Measurements from ENCODE around the gene PIP. TPM values are rescaled to one million over a fixed set of nuclear protein-coding genes. Genes with fewer than 3 reads are reported as not detected.
"Not testable (repeated sequence)": the region's sequence is repeated elsewhere in the genome, so short reads cannot be mapped to it uniquely, and the experiment has no call there.

PIP gene
- total RNA-seq, 1 experiment from 2014 or later, result not detected

- Histone ChIP-seq H3K4me1 (no peaks in the 10 kb centered on the region), H3K9me3 (peaks cover 4% of the 10 kb centered on the region), H3K4me3 (ENCODE audit: low read depth, low read length) (no peak overlapping the region), H3K36me3 (ENCODE audit: control insufficient read depth, insufficient read depth, low read length) (no peaks in the 10 kb centered on the region), H3K27me3 (replicated peaks; ENCODE audit: control insufficient read depth, insufficient read depth, low read length) (no peaks in the 10 kb centered on the region)
- Mint-ChIP-seq H3K9me3 (ENCODE audit: unreplicated experiment) (peaks cover 5% of the 10 kb centered on the region), H3K27me3 (ENCODE audit: insufficient read depth, unreplicated experiment) (peaks cover 8% of the 10 kb centered on the region), H3K4me3 (ENCODE audit: unreplicated experiment) (no peak overlapping the region), H3K4me1 (ENCODE audit: low read depth, unreplicated experiment) (peaks cover 6% of the 10 kb centered on the region), H3K27ac (ENCODE audit: unreplicated experiment) (no peak overlapping the region), H3K36me3 (ENCODE audit: insufficient read depth, unreplicated experiment) (no peaks in the 10 kb centered on the region)
- intact Hi-C loops (cut with micrococcal nuclease; ENCODE audit: unreplicated experiment), result no loop called here
- TF ChIP-seq, protein P1, sequence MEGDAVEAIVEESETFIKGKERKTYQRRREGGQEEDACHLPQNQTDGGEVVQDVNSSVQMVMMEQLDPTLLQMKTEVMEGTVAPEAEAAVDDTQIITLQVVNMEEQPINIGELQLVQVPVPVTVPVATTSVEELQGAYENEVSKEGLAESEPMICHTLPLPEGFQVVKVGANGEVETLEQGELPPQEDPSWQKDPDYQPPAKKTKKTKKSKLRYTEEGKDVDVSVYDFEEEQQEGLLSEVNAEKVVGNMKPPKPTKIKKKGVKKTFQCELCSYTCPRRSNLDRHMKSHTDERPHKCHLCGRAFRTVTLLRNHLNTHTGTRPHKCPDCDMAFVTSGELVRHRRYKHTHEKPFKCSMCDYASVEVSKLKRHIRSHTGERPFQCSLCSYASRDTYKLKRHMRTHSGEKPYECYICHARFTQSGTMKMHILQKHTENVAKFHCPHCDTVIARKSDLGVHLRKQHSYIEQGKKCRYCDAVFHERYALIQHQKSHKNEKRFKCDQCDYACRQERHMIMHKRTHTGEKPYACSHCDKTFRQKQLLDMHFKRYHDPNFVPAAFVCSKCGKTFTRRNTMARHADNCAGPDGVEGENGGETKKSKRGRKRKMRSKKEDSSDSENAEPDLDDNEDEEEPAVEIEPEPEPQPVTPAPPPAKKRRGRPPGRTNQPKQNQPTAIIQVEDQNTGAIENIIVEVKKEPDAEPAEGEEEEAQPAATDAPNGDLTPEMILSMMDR (IDR thresholded peaks at IDR 0.05; ENCODE audit: insufficient read depth in 1 of 2, low read depth in 1 of 2, low read length in 1 of 2, severe bottlenecking in 1 of 2, unreplicated experiment in 1 of 2), result no peak
- POLR2A ChIA-PET, result no interaction called here
- CTCF ChIA-PET, result no interaction called here
- DNase-seq, result no peak
- BruUV-seq (replicated peaks), result no TSS peak
Observed at GRCh38 chr7:143172354-143172753, 40.5 kb downstream of the PIP start.

DNA sequence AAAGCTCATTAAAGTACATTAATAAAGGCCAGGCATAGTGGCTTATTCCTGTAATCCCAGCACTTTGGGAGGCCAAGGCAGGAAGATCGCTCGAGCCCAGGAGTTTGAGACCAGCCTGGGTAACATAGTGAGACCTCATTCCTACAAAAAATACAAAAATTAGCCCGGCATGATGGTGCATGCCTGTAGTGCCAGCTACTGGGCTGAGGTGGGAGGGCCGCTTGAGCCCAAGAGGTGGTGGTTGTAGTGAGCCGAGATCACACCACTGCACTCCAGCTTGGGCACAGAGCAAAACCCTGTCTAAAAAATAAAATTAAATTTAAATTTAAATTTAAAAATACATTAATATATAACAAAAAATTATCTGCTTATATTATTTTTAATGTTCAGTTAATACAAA is 44.3 kb downstream of the PIP start:
- TF ChIP-seq, protein P1 (IDR thresholded peaks at IDR 0.05; ENCODE audit: insufficient read depth in 1 of 2, low read depth in 1 of 2, low read length in 1 of 2, severe bottlenecking in 1 of 2, unreplicated experiment in 1 of 2), result no peak
- H3K9me3 ChIP-seq, result peaks cover 10% of the 10 kb centered on the region
- ChIA-PET CTCF (no interaction called here), POLR2A (no interaction called here)
- no peak overlapping the region for H3K4me3 ChIP-seq (ENCODE audit: low read depth, low read length)
- no peak for DNase-seq
- H3K4me1 ChIP-seq, result no peaks in the 10 kb centered on the region
- no TSS peak for BruUV-seq (replicated peaks)
- Mint-ChIP-seq H3K4me3 (ENCODE audit: unreplicated experiment) (no peak overlapping the region), H3K9me3 (ENCODE audit: unreplicated experiment) (peaks cover 18% of the 10 kb centered on the region), H3K4me1 (ENCODE audit: low read depth, unreplicated experiment) (peaks cover 6% of the 10 kb centered on the region), H3K27ac (ENCODE audit: unreplicated experiment) (no peak overlapping the region), H3K27me3 (ENCODE audit: insufficient read depth, unreplicated experiment) (no peaks in the 10 kb centered on the region), H3K36me3 (ENCODE audit: insufficient read depth, unreplicated experiment) (no peaks in the 10 kb centered on the region)
- intact Hi-C loops (cut with micrococcal nuclease; ENCODE audit: unreplicated experiment), result no loop called here
- no peaks in the 10 kb centered on the region for H3K36me3 ChIP-seq (ENCODE audit: control insufficient read depth, insufficient read depth, low read length)
- no peaks in the 10 kb centered on the region for H3K27me3 ChIP-seq (replicated peaks; ENCODE audit: control insufficient read depth, insufficient read depth, low read length)

DNA sequence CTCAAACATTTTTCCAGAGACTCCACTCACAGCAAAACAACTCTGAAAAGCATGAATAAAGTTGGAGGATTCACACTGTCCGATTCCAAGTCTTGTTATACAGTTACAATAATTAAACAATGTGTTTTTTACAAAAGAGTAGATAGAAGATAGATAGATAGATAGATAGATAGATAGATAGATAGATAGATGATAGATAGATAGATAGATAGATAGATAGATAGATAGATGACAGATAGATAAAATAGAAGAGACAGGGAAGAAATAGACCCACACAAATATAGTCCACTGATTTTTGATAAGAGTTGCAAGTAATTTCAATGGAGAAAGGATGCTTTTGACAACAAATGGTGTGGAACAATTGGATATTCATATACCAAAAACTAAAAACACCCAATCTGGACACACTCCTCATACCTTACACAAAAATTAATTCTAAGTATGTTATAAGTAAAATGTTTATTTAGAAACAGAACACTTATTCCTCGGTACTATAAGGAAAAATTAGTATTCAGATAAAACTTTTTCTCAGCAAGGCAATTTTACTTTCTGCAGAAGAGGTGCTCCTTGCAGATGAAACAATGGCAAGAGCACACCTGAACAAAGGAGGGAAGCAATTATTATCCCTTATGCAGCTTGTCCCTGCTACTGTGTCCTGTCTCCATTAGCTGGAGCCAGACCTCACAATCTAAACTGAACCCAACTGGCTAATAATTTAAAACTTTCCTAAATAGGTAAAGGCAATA is 45.7 kb downstream of the PIP start:
- CTCF ChIA-PET, result no interaction called here
- Histone ChIP-seq H3K27me3 (replicated peaks; ENCODE audit: control insufficient read depth, insufficient read depth, low read length) (no peaks in the 10 kb centered on the region), H3K4me1 (no peaks in the 10 kb centered on the region), H3K9me3 (peaks cover 10% of the 10 kb centered on the region), H3K36me3 (ENCODE audit: control insufficient read depth, insufficient read depth, low read length) (no peaks in the 10 kb centered on the region), H3K4me3 (ENCODE audit: low read depth, low read length) (no peak overlapping the region)
- TF ChIP-seq, protein P1 (IDR thresholded peaks at IDR 0.05; ENCODE audit: insufficient read depth in 1 of 2, low read depth in 1 of 2, low read length in 1 of 2, severe bottlenecking in 1 of 2, unreplicated experiment in 1 of 2), result no peak
- intact Hi-C loops (cut with micrococcal nuclease; ENCODE audit: unreplicated experiment), result no loop called here
- H3K27ac Mint-ChIP-seq (ENCODE audit: unreplicated experiment), result no peak overlapping the region
- H3K4me1 Mint-ChIP-seq (ENCODE audit: low read depth, unreplicated experiment), result no peaks in the 10 kb centered on the region
- BruUV-seq (replicated peaks), result no TSS peak
- H3K9me3 Mint-ChIP-seq (ENCODE audit: unreplicated experiment), result peaks cover 18% of the 10 kb centered on the region
- no peak for DNase-seq
- POLR2A ChIA-PET, result no interaction called here
- peaks cover 4% of the 10 kb centered on the region for H3K27me3 Mint-ChIP-seq (ENCODE audit: insufficient read depth, unreplicated experiment)
- no peak overlapping the region for H3K4me3 Mint-ChIP-seq (ENCODE audit: unreplicated experiment)
- no peaks in the 10 kb centered on the region for H3K36me3 Mint-ChIP-seq (ENCODE audit: insufficient read depth, unreplicated experiment)

DNA sequence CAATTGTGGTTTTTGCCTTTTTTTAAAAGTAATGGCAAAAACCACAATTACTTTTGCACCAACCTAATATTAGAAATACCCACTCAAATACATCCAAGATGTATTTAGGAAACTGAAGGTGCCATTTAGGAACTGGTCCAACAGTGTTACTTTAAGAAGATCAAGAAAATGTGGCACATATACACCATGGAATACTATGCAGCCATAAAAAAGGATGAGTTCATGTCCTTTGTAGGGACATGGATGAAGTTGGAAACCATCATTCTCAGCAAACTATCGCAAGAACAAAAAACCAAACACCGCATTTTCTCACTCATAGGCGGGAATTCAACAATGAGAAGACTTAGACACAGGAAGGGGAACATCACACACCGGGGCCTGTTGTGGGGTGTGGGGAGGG is 48.9 kb downstream of the PIP start:
- peaks cover 10% of the 10 kb centered on the region for H3K9me3 ChIP-seq
- intact Hi-C loops (cut with micrococcal nuclease; ENCODE audit: unreplicated experiment); H3K4me3 Mint-ChIP-seq (ENCODE audit: unreplicated experiment); POLR2A ChIA-PET; DNase-seq; H3K4me3 ChIP-seq (ENCODE audit: low read depth, low read length); CTCF ChIA-PET; H3K4me1 ChIP-seq; H3K36me3 ChIP-seq (ENCODE audit: control insufficient read depth, insufficient read depth, low read length); H3K36me3 Mint-ChIP-seq (ENCODE audit: insufficient read depth, unreplicated experiment); BruUV-seq (replicated peaks); H3K27me3 ChIP-seq (replicated peaks; ENCODE audit: control insufficient read depth, insufficient read depth, low read length); H3K27ac Mint-ChIP-seq (ENCODE audit: unreplicated experiment); H3K4me1 Mint-ChIP-seq (ENCODE audit: low read depth, unreplicated experiment): not testable (repeated sequence)
- peaks cover 14% of the 10 kb centered on the region for H3K27me3 Mint-ChIP-seq (ENCODE audit: insufficient read depth, unreplicated experiment)
- peaks cover 18% of the 10 kb centered on the region for H3K9me3 Mint-ChIP-seq (ENCODE audit: unreplicated experiment)
